GM21367 (cell line): Measurements from ENCODE around the gene ACOT11.

Experiments
- ATAC-seq: cut with Tn5 transposase; IDR thresholded peaks from one replicate; pipeline ENCODE4 v1.9.1; 2021; ENCODE audit not compliant: unreplicated experiment

ACOT11 gene

DNA sequence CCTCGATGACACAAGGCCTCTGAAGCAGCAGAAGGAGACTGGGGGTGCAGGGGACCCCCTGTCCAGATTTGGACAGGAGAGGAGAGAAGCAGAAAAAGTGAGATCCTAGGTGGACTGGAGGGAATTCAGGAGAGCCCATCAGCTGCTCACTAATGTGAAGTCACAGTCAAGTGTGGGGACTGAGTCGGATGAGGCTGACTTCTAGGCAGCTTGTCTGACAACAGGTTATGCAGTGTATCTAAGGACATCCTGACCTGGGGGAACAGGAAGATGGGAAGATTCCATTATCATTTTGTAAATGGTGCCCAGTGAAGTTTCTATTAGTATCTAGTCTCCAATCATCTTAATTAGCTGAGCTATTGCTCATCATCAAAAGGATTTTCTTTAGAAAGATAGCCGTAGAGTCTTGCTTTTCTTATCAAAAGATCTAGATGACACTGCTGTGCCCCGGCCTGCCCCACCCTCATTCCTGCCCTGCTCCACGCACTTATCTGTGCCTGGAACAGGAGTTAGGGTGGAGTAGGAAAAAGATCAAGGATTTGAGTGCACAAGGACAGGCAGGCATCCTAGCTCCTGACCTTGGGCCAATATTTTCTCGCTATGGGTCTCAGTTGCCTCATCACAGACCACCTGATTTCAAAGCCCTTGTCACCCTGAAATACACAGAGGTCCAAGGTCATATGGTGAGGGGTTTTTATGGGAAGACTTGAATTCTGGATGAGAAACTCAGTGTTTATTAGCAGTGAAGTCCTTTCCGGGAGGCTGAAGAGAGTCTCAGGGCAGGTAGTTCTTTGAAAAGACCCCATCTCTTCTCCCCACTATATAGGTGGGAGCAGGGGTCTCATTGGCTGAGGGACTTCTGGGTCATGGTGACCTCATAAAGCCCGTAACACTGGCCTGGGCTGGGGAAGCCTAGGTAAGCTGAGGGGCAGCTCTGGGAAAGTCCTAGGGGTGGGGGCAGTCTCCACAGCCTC, 93.1 kb downstream of the ACOT11 start, which contains the start of gene MROH7:
MROH7 (plus strand) TSS at position 924 of the 974 bp plus-strand sequence. CDS start 11,141 bp downstream, outside the sequence.
- ATAC-seq: no peak

DNA sequence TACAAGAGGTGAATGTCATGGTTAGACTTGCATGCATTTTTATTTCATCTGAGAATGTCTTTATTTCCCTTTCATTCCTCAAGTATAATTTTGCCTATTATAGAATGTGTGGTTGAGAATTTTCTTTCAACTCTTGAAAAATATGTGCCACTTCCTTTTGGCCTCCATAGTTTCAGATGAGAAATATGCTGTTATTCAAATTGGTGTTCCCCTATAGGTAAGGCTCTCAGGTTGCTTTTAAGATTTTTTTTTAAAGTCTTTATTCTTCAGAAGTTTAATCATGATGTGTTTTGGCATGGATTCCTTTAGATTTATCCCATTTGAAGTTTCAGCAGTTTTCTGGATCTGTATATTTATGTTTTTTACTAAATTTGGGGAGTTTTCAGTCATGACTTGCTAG, 95.7 kb downstream of the ACOT11 start:
- ATAC-seq: no peak

DNA sequence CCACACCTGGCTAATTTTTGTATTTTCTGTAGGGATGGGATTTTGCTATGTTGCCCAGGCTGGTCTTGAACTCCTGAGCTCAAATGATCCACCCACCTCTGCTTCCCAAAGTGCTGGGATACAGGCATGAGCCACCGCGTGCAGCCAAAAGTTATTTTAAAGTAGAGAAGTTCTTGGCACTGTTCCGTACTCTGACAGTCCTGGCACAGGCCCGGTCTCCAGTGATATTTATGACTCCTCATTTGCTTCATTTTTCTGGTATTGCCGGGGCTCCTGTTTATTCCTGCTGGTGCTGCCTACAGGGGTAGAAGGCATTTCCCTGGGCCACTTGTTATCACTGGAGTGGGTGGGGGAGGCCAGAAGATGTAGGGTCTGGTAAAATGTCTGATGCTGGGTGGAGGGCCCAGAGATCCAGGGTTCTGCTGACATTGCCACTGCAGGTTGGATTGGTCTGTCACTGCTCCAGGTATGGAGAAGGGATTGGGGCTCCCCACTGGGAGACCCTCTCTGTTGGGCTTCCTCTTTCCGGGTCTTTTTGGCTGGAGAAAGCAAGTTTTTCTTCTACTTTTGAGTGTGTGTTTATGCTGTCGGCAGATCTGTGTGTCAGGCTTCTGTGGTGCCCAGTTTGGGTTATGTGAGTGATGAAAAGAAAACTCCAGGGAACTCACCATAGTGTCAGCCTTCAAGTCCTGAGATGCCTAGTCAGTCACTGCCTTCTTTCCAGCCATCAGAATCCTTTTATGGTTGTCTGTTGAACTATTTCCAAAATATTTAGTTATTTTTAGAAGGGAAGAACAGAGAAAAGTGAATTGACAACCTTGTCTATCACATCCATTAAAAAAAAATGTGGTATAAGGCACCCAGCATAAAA, 98.0 kb downstream of the ACOT11 start:
- ATAC-seq: no peak

DNA sequence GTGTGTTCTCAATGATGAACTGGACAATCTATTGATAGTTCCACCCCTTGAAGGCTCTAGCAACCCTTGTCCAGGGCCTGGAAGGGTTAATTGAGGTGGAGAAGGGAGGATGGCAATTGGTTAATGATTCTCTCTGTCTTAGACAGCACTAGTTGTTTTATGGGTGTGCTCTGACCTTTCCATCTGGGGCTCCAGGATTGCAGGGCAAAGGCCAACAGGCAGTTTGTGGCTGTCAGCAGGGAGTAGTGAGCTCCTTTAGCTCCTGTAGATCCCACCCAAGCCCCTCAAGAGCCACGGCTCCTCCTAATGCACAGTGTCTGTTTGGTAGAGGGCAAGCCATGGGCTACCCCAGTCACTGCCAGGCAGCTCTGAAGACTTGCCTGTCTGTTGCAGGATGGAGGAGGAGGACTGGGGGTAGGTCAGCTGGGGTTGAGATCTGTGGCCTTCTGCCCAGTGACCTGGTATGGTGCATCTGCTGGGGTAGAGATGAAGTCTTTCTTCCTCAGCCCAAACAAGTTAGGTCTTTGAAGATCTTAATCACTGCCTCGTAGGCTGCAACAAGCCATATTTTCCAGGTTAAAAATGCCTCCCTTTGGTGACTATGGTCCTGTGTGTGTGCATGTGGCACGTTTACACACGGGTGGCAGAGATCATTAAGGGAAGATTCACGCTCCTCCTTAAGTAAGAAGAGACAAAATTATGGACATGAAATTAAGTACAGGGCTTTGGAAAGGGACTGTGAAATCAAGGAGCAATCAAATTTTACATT, 101.3 kb downstream of the ACOT11 start:
- no peak for ATAC-seq

DNA sequence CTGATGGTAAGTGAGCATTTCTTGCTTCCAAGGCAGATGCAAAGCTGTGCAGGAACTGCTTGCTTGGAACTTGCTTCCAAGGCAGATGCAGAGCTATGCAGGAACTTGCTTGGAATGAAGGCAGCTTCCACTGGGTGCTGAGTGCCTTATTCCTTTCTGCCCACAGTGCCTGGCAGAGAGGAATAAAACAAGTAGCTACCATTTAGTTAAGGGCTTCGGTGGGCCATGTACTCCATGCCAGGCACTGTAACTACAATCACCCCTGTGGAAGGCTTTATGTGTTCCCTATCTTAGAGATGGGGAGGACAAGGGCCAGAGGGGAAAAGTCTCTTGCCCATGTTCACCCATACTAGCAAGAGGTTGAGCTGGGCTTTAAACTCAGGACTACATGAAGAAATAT, 101.9 kb downstream of the ACOT11 start:
- no peak for ATAC-seq

DNA sequence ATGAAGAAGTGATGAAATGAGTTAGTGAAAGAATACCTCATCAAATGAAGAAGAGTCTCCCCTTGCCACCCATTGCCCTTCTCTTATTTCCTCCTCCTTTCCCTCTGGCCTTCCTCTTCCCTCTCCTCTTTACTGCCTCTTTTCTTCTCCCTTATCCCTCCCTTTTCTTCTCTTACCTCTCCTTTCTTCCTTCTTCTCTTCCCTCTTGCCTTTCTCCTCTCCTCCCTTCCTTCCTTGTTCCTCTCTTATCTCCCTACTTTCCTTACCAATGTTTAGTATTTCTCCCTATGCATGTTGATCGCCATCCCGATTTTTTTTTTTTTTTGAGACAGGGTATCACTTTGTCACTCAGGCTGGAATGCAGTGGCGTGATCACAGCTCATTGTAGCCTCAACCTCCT, 102.4 kb downstream of the ACOT11 start:
- no peak for ATAC-seq

DNA sequence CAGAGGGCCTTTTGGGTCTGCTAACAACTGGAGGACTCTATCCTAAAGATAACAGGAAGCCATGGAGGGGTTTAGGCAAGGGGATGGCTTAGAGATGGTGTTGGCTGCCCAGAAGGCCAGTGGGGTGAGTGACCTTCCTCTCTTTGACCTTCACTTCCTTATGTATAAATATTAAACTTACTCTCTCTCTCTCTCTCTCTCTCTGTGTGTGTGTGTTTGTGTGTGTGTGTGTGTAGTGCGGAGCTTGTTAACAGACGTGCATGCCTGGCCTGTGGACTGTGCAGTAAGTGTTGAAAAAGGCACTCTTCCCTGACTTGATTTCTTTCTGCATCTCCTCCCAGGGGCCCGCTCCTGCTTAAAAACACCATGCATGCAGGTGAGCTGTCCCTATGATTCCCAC, 103.6 kb downstream of the ACOT11 start:
- no peak for ATAC-seq

DNA sequence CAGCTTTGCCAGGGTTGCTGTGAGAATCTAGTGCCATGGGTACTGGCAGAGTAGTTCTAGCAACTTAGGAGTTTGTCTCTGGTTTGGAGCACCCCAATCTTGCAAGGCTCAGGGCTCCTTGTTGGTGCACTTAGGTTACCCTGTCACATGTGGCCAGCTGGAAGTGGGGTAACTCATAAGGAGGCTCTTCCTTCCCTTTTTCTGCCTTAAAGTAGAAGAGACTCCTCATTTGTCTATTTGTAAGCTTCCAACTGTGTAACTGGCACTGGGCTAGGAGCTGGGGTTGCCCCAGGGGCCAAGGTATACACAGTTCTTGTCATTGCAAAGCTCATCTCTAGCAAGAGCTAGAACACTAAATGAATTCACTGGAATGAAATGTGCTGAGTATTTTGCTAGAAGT, 104.1 kb downstream of the ACOT11 start:
- no peak for ATAC-seq

DNA sequence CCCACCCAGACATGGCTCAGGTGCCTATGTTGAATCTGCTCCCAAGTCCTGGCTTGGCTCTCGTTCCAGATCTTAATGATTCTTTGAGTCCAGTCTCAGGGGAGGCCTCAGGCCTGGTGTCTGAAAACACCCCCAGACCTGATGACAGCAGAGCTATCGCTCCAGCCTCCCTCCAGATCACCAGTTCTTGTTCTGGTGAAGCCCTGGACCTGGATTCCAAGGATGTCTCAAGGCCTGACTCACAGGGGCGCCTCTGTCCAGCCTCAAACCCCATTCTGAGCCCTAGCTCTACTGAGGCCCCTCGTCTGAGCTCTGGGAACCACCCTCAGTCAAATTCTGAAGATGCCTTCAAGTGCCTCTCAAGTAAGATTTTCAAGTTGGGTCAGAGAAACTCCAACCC, 105.0 kb downstream of the ACOT11 start:
- no peak for ATAC-seq

DNA sequence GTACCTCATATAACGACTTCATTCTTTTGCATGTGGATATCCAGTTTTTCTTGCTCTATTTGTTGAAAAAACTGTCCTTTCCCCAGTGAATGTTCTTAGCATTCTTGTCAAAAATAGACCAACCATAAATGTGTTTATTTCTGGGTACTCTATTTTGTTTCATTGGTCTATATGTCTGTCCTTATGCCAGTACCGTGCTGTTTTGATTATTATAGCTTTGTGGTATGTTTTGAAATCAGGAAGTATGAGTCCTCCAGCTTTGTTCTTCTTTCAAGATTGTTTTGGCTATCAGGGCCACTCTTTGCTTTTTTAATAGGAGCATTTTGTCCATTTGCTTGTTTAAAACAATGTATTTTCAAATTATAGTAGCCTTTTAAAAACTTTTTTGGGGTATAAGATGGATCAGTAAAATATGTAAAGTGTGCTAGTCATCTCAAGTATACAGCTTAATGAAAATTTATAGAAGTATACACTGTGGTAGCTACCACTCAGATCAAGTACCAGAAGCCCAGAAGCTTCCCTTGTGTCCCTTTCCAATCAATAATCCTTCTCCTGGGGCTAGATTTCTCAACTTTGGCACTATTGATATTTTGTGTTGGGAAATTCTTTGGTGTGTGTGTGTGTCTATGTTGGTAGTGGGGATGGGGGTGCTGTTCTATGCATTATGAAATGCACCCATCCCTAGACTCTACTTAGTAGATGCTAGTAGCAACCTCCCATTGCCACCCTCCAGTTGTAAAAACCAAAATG, 110.3 kb downstream of the ACOT11 start:
- no peak for ATAC-seq
